ENCODE data around the gene TTC9B. TPM values are rescaled to one million over a fixed set of nuclear protein-coding genes. Genes with fewer than 3 reads are reported as not detected.

TTC9B gene
- total and polyA plus RNA-seq, 2 of the 8 experiments (the other 6 are each of a cell fraction or from before 2014, with no cell fraction given), result 0.26 TPM; not detected in 1

GRCh38 chr19:40262422-40262821 is 44.2 kb upstream of the TTC9B start:
- H3K27ac ChIP-seq (ENCODE audit: low read depth, low read length), result no peak overlapping the region
- H2BK15ac ChIP-seq (ENCODE audit: low read length), result no peak overlapping the region
- TF ChIP-seq RNF2 (IDR thresholded peaks at IDR 0.05; ENCODE audit: borderline replicate concordance, low read depth, low read length, missing control alignments, poor library complexity, severe bottlenecking) (no peak), SAP30 (IDR thresholded peaks at IDR 0.05; ENCODE audit: insufficient read depth, insufficient replicate concordance, low read length) (no peak), USF2 (IDR thresholded peaks at IDR 0.05; ENCODE audit: low read length) (no peak), KDM1A (IDR thresholded peaks at IDR 0.05; ENCODE audit: borderline replicate concordance, low read length) (no peak), EZH2 (IDR thresholded peaks at IDR 0.05; ENCODE audit: low read depth, low read length, severe bottlenecking) (no peak), SP2 (IDR thresholded peaks at IDR 0.05; ENCODE audit: low read length) (no peak), ASH2L (IDR thresholded peaks at IDR 0.05; ENCODE audit: low read length) (no peak), CHD1 (IDR thresholded peaks at IDR 0.05; ENCODE audit: low read depth, low read length) (no peak), CTBP2 (IDR thresholded peaks at IDR 0.05; ENCODE audit: borderline replicate concordance, insufficient read depth, insufficient read length, low read length) (no peak), SUZ12 (IDR thresholded peaks at IDR 0.05; ENCODE audit: low read length) (no peak), RFX5 (IDR thresholded peaks at IDR 0.05; ENCODE audit: borderline replicate concordance, low read depth, low read length) (no peak), EGR1 (IDR thresholded peaks at IDR 0.05; ENCODE audit: borderline replicate concordance, low read depth, low read length) (no peak), SIRT6 (IDR thresholded peaks at IDR 0.05; ENCODE audit: low read length) (no peak)
- DNase-seq (ENCODE audit: low read depth in 1 of 2, low spot score in 2 of 2) (no peak), FAIRE-seq (no peak)
- no peak overlapping the region for H2AFZ ChIP-seq (ENCODE audit: low read length)
- no peak overlapping the region for H2BK120ac ChIP-seq (replicated peaks; ENCODE audit: low read depth, low read length)
- CTCF ChIA-PET (ENCODE audit: partially characterized antibody), result interaction anchor here (1.6 to 1.9 kb wide), 2 partner anchors 9 to 26 kb away, joined by 5 to 6 read pairs; no protein-coding TSS in a partner anchor
- no peak overlapping the region for H2BK12ac ChIP-seq (ENCODE audit: low read depth, low read length)
- no peak overlapping the region for H2BK5ac ChIP-seq (ENCODE audit: low read depth, low read length)
- no peak overlapping the region for H3K4ac ChIP-seq (replicated peaks; ENCODE audit: insufficient read length, low read depth, low read length)
- H3K27me3 ChIP-seq (replicated peaks in 1 of 4; ENCODE audit: control insufficient read depth in 3 of 4, extremely low read depth in 1 of 4, insufficient read depth in 3 of 4, low read length in 3 of 4), result no peaks in the 10 kb centered on the region
- 89% methylated on average over 3 of the region's 3 CpGs; no CpG with 5 or more reads in 1 of the 2 experiments for WGBS, 2 experiments (ENCODE audit: extremely low coverage in 1 of 2, insufficient coverage in 1 of 2, insufficient read length in 1 of 2, insufficient replicate concordance in 2 of 2, low coverage in 1 of 2, low lambda C conversion rate in 2 of 2, missing lambda C conversion rate in 1 of 2)
- peaks cover 0 to 20% (median 5%) of the 10 kb centered on the region in 4 experiments; a peak in 3 of 8 replicates for H3K36me3 ChIP-seq (ENCODE audit: control insufficient read depth in 2 of 4, insufficient read depth in 4 of 4, low read length in 3 of 4)
- H3K23ac ChIP-seq (ENCODE audit: insufficient read length), result no peak overlapping the region
- no peak overlapping the region for H4K91ac ChIP-seq (replicated peaks; ENCODE audit: insufficient read length, low read length)
- peaks cover 0 to 7% of the 10 kb centered on the region in 2 experiments; a peak in 1 of 4 replicates for H3K79me2 ChIP-seq (ENCODE audit: control insufficient read depth in 1 of 2, insufficient read depth in 2 of 2, low read length in 2 of 2)
- H3K4me2 ChIP-seq (ENCODE audit: insufficient read depth in 1 of 2, low read depth in 2 of 2, low read length in 2 of 2), result no peak overlapping the region
- no peak overlapping the region for H3K14ac ChIP-seq (ENCODE audit: insufficient read length)
- H3K9ac ChIP-seq (replicated peaks in 1 of 4; ENCODE audit: extremely low read depth in 1 of 4, low read depth in 3 of 4, low read length in 3 of 4), result no peak overlapping the region
- peaks cover 0 to 14% of the 10 kb centered on the region in 2 experiments for H4K20me1 ChIP-seq (replicated peaks in 1 of 2; ENCODE audit: control insufficient read depth in 1 of 2, insufficient read depth in 2 of 2, low read length in 2 of 2)
- H4K8ac ChIP-seq (ENCODE audit: extremely low read depth, insufficient read depth, low read length), result no peak overlapping the region
- no peak overlapping the region for H3K56ac ChIP-seq (replicated peaks; ENCODE audit: insufficient read length, low read depth, low read length)
- no peaks in the 10 kb centered on the region for H3K9me3 ChIP-seq (ENCODE audit: insufficient read depth in 2 of 2, low read depth in 1 of 2, low read length in 1 of 2)
- H3K18ac ChIP-seq (ENCODE audit: extremely low read depth, low read length), result no peak overlapping the region
- no peak overlapping the region for H4K5ac ChIP-seq (ENCODE audit: insufficient read length, low read depth, low read length)
- POLR2A ChIA-PET (ENCODE audit: partially characterized antibody), result no interaction called here
- peaks cover 0 to 3% (median 1%) of the 10 kb centered on the region in 4 experiments; a peak in 2 of 7 replicates for H3K4me1 ChIP-seq (replicated peaks in 1 of 4; ENCODE audit: control insufficient read depth in 3 of 4, insufficient read depth in 4 of 4, low read length in 3 of 4)
- no peak overlapping the region for H2AK5ac ChIP-seq (ENCODE audit: low read depth, low read length)
- peaks cover 14% of the 10 kb centered on the region for H3K79me1 ChIP-seq (ENCODE audit: low read depth, low read length)
- no peak overlapping the region for H3K4me3 ChIP-seq (ENCODE audit: extremely low read depth in 1 of 4, insufficient read depth in 2 of 4, low read depth in 3 of 4, low read length in 4 of 4)
- H3K23me2 ChIP-seq (ENCODE audit: low read depth, low read length), result no peaks in the 10 kb centered on the region; the same call in 1 of the 2 replicates
- no peak overlapping the region for H2BK20ac ChIP-seq (ENCODE audit: low read length)

Measured in H1 (cell line).